HG03442 (cell line): Measurements from ENCODE around the gene SMIM33.
"Not testable (repeated sequence)": the region's sequence is repeated elsewhere in the genome, so short reads cannot be mapped to it uniquely, and the experiment has no call there.

Experiments
- ATAC-seq: cut with Tn5 transposase; IDR thresholded peaks from one replicate; pipeline ENCODE4 v1.9.1; 2021; ENCODE audit warnings: mild to moderate bottlenecking, moderate library complexity; ENCODE audit not compliant: unreplicated experiment

The SMIM33 gene

GRCh38 chr5:139456776-139457175 lies 14.0 kb upstream of the SMIM33 start:
- no peak for ATAC-seq

GRCh38 chr5:139457241-139457640 lies 13.6 kb upstream of the SMIM33 start:
- no peak for ATAC-seq

- ATAC-seq, result no peak
Measured at GRCh38 chr5:139457653-139458306, 13.0 kb upstream of the SMIM33 start.

- ATAC-seq, result peak; percentile 59
Measured at GRCh38 chr5:139458580-139459407, 12.0 kb upstream of the SMIM33 start.

- peak; percentile 21 for ATAC-seq
Measured at GRCh38 chr5:139459451-139459934, 11.3 kb upstream of the SMIM33 start.

GRCh38 chr5:139460455-139460854 lies 10.3 kb upstream of the SMIM33 start:
- no peak for ATAC-seq

- no peak for ATAC-seq
Measured at GRCh38 chr5:139461176-139461575, 9.6 kb upstream of the SMIM33 start.

GRCh38 chr5:139461698-139462097 lies 9.1 kb upstream of the SMIM33 start:
- ATAC-seq, result no peak

- ATAC-seq, result no peak
Measured at GRCh38 chr5:139462586-139463276, 8.1 kb upstream of the SMIM33 start, which contains the start of gene ECSCR. Gene ECSCR, minus strand, starts transcription at chr5:139462743. Its CDS starts 73 bp downstream, at chr5:139462670.

GRCh38 chr5:139468421-139468931 lies 2.3 kb upstream of the SMIM33 start:
- no peak for ATAC-seq

- ATAC-seq, result no peak
Measured at GRCh38 chr5:139472386-139473030, 1.7 kb downstream of the SMIM33 start.

GRCh38 chr5:139473105-139473504 lies 2.3 kb downstream of the SMIM33 start:
- no peak for ATAC-seq

GRCh38 chr5:139473565-139473964 lies 2.8 kb downstream of the SMIM33 start:
- ATAC-seq, result no peak

- no peak for ATAC-seq
Measured at GRCh38 chr5:139474890-139475791, 4.3 kb downstream of the SMIM33 start.

- ATAC-seq, result no peak
Measured at GRCh38 chr5:139475865-139476617, 5.2 kb downstream of the SMIM33 start.

GRCh38 chr5:139478657-139479423 lies 8.0 kb downstream of the SMIM33 start:
- ATAC-seq, result not testable (repeated sequence)

- ATAC-seq, result not testable (repeated sequence)
Measured at GRCh38 chr5:139479729-139480128, 8.9 kb downstream of the SMIM33 start.

- ATAC-seq, result no peak
Measured at GRCh38 chr5:139481122-139481533, 10.3 kb downstream of the SMIM33 start.
